Measurements from ENCODE around the gene FDX1. TPM values are rescaled to one million over a fixed set of nuclear protein-coding genes. Genes with fewer than 3 reads are reported as not detected.

The FDX1 gene
- total RNA-seq, 1 experiment from 2014 or later: 11.9 TPM

DNA sequence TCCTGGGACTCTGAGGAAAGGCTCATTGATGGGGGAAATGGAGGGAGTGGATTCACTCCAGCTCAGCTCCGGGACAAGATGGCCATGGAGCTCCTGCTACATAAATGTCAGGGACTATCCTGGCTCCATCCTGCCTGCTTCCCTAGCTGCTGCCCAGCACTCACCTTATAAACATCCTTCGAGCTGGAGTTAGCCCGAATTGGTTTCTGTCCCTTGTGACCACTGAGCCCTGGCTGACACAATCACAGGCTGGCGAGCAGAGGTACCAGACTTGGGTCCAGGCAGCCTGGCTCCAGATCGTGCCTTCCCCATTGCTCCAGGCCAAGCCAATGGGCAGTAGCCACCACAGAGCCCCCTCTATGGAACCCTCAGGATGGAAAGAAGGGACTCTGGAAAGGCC lies 77.6 kb downstream of the FDX1 start:
- no peaks in the 10 kb centered on the region for H4K20me1 ChIP-seq (ENCODE audit: insufficient read depth)
- H3K27me3 ChIP-seq (ENCODE audit: insufficient read depth, low read depth): 0 out of 2 replicates have a peak, but pooled peaks cover 16% of the 10 kb centered on the region
- no peak overlapping the region for H2AFZ ChIP-seq
- H3K4me1 ChIP-seq (replicated peaks; ENCODE audit: insufficient read depth): no peaks in the 10 kb centered on the region
- DNase-seq: peak in 1 of 2 experiments; percentile 25
- peak overlapping the region; percentile 23; the same call in 1 of the 2 replicates for H3K4me2 ChIP-seq
- no peak overlapping the region for H3K27ac ChIP-seq
- ChIA-PET CTCF (no interaction called here), POLR2A (ENCODE audit: unreplicated experiment) (no interaction called here)
- no peaks in the 10 kb centered on the region for H3K36me3 ChIP-seq (ENCODE audit: low read depth)
- no peak for TF ChIP-seq EZH2 (IDR thresholded peaks at IDR 0.05; ENCODE audit: low read depth)
- TF ChIP-seq, protein P1, sequence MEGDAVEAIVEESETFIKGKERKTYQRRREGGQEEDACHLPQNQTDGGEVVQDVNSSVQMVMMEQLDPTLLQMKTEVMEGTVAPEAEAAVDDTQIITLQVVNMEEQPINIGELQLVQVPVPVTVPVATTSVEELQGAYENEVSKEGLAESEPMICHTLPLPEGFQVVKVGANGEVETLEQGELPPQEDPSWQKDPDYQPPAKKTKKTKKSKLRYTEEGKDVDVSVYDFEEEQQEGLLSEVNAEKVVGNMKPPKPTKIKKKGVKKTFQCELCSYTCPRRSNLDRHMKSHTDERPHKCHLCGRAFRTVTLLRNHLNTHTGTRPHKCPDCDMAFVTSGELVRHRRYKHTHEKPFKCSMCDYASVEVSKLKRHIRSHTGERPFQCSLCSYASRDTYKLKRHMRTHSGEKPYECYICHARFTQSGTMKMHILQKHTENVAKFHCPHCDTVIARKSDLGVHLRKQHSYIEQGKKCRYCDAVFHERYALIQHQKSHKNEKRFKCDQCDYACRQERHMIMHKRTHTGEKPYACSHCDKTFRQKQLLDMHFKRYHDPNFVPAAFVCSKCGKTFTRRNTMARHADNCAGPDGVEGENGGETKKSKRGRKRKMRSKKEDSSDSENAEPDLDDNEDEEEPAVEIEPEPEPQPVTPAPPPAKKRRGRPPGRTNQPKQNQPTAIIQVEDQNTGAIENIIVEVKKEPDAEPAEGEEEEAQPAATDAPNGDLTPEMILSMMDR (conservative IDR thresholded peaks at IDR 0.05): no peak
- no peaks in the 10 kb centered on the region for H3F3A ChIP-seq (ENCODE audit: insufficient read depth, low read depth)
- intact Hi-C loops (cut with micrococcal nuclease; ENCODE audit: unreplicated experiment): no loop called here
- BruUV-seq (replicated peaks): no TSS peak
- H3K4me3 ChIP-seq: no peak overlapping the region
- H3K79me2 ChIP-seq (ENCODE audit: low read depth): no peaks in the 10 kb centered on the region
- no peaks in the 10 kb centered on the region for H3K9me2 ChIP-seq (ENCODE audit: insufficient read depth)
- H3K9me3 ChIP-seq (ENCODE audit: insufficient read depth, low read depth): no peaks in the 10 kb centered on the region

DNA sequence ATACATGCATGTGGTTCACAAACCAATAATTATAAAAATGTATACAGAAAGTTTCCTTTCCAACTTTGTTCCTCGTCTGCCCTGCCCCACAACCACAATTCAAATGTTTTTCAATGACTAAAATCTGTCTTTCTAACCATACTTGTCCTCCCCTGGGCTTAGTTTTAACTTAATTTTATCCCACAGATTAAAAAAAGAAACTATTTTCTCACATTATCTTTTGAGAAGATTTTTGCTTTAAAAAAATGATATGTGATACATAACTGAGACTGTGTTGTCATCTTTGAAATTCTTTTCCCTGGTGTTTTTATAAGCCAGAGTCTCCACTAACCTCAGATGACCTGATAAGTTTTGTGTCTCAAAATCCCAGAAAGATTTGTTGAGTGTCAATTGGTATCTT lies 79.0 kb downstream of the FDX1 start:
- no peaks in the 10 kb centered on the region for H3K9me3 ChIP-seq (ENCODE audit: insufficient read depth, low read depth)
- POLR2A ChIA-PET (ENCODE audit: unreplicated experiment): no interaction called here
- H3K9me2 ChIP-seq (ENCODE audit: insufficient read depth): no peaks in the 10 kb centered on the region
- CTCF ChIA-PET: no interaction called here
- DNase-seq: peak in 1 of 2 experiments; percentile 33
- H3K4me2 ChIP-seq: no peak overlapping the region
- H3K27me3 ChIP-seq (ENCODE audit: insufficient read depth, low read depth): peaks cover 24% of the 10 kb centered on the region; the same call in 1 of the 2 replicates
- no peaks in the 10 kb centered on the region for H3K4me1 ChIP-seq (replicated peaks; ENCODE audit: insufficient read depth)
- TF ChIP-seq EZH2 (IDR thresholded peaks at IDR 0.05; ENCODE audit: low read depth): no peak
- TF ChIP-seq, protein P1 (conservative IDR thresholded peaks at IDR 0.05): no peak
- H3K27ac ChIP-seq: no peak overlapping the region
- no peaks in the 10 kb centered on the region for H3K79me2 ChIP-seq (ENCODE audit: low read depth)
- no peak overlapping the region for H2AFZ ChIP-seq
- no TSS peak for BruUV-seq (replicated peaks)
- H3K36me3 ChIP-seq (ENCODE audit: low read depth): no peaks in the 10 kb centered on the region
- no peaks in the 10 kb centered on the region for H3F3A ChIP-seq (ENCODE audit: insufficient read depth, low read depth)
- no peaks in the 10 kb centered on the region for H4K20me1 ChIP-seq (ENCODE audit: insufficient read depth)
- intact Hi-C loops (cut with micrococcal nuclease; ENCODE audit: unreplicated experiment): no loop called here
- H3K4me3 ChIP-seq: no peak overlapping the region

DNA sequence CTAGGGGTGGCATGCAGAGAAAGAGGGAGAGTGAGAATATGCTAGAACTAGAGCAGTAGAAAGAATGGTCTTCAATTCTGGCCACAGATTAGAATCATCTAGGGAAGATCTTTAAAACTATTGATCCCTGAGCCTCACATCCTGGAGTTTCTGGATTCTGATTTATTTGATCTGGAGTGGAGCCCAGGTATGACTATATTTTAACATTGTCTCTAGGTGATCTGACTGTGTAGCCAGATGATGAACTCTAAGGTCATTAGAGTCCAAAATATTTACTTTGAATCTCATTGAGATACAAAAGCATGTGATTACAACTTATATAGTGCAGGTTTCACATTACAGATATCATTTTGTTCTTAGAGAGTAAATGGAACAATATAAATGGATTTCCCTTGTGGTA lies 79.7 kb downstream of the FDX1 start:
- Histone ChIP-seq H3K4me1 (replicated peaks; ENCODE audit: insufficient read depth) (no peaks in the 10 kb centered on the region), H4K20me1 (ENCODE audit: insufficient read depth) (no peaks in the 10 kb centered on the region), H3F3A (ENCODE audit: insufficient read depth, low read depth) (no peaks in the 10 kb centered on the region), H2AFZ (no peak overlapping the region), H3K9me3 (ENCODE audit: insufficient read depth, low read depth) (no peaks in the 10 kb centered on the region), H3K4me2 (no peak overlapping the region), H3K27ac (no peak overlapping the region), H3K27me3 (ENCODE audit: insufficient read depth, low read depth) (peaks cover 30% of the 10 kb centered on the region; the same call in 1 of the 2 replicates), H3K9me2 (ENCODE audit: insufficient read depth) (no peaks in the 10 kb centered on the region), H3K79me2 (ENCODE audit: low read depth) (no peaks in the 10 kb centered on the region), H3K4me3 (no peak overlapping the region), H3K36me3 (ENCODE audit: low read depth) (no peaks in the 10 kb centered on the region)
- BruUV-seq (replicated peaks): no TSS peak
- ChIA-PET CTCF (no interaction called here), POLR2A (ENCODE audit: unreplicated experiment) (no interaction called here)
- no peak for TF ChIP-seq EZH2 (IDR thresholded peaks at IDR 0.05; ENCODE audit: low read depth)
- TF ChIP-seq, protein P1 (conservative IDR thresholded peaks at IDR 0.05): no peak
- intact Hi-C loops (cut with micrococcal nuclease; ENCODE audit: unreplicated experiment): no loop called here
- DNase-seq: no peak

All from PC-9 (cell line).